Measurements from ENCODE around the gene EXOC3L2. TPM values are rescaled to one million over a fixed set of nuclear protein-coding genes. Genes with fewer than 3 reads are reported as not detected.

The EXOC3L2 gene
- total and polyA plus RNA-seq, 2 of the 8 experiments (the other 6 are each of a cell fraction or from before 2014, with no cell fraction given), result 1.4 to 1.6 TPM

GRCh38 chr19:45235485-45235884, 9.7 kb downstream of the EXOC3L2 start:
- peak overlapping the region; percentile 19; a peak in 3 of 4 replicates for H3K4me2 ChIP-seq (ENCODE audit: insufficient read depth in 1 of 2, low read depth in 2 of 2, low read length in 2 of 2)
- no peak overlapping the region for H2AFZ ChIP-seq (ENCODE audit: low read length)
- no peaks in the 10 kb centered on the region for H3K9me3 ChIP-seq (ENCODE audit: insufficient read depth in 2 of 2, low read depth in 1 of 2, low read length in 1 of 2)
- no peak overlapping the region for H3K9ac ChIP-seq (replicated peaks in 1 of 4; ENCODE audit: extremely low read depth in 1 of 4, low read depth in 3 of 4, low read length in 3 of 4)
- H3K79me1 ChIP-seq (ENCODE audit: low read depth, low read length), result no peaks in the 10 kb centered on the region
- no peak overlapping the region for H3K23ac ChIP-seq (ENCODE audit: insufficient read length)
- H3K23me2 ChIP-seq (ENCODE audit: low read depth, low read length), result peaks cover 10% of the 10 kb centered on the region; the same call in 1 of the 2 replicates
- H2BK20ac ChIP-seq (ENCODE audit: low read length), result no peak overlapping the region
- no peak overlapping the region for H2AK5ac ChIP-seq (ENCODE audit: low read depth, low read length)
- H3K4me3 ChIP-seq (ENCODE audit: extremely low read depth in 1 of 4, insufficient read depth in 2 of 4, low read depth in 3 of 4, low read length in 4 of 4), result peak overlapping the region in 1 of 4 experiments; percentile 58; a peak in 2 of 8 replicates
- 0 out of 8 replicates have a peak, but pooled peaks cover 0 to 2% (median 0%) of the 10 kb centered on the region in 4 experiments for H3K36me3 ChIP-seq (ENCODE audit: control insufficient read depth in 2 of 4, insufficient read depth in 4 of 4, low read length in 3 of 4)
- DNase-seq (ENCODE audit: low read depth in 1 of 2, low spot score in 2 of 2), result no peak
- H3K4ac ChIP-seq (replicated peaks; ENCODE audit: insufficient read length, low read depth, low read length), result no peak overlapping the region
- H2BK5ac ChIP-seq (ENCODE audit: low read depth, low read length), result no peak overlapping the region; the same call in 1 of the 2 replicates
- no peak overlapping the region for H3K56ac ChIP-seq (replicated peaks; ENCODE audit: insufficient read length, low read depth, low read length)
- WGBS, 2 experiments (ENCODE audit: extremely low coverage in 1 of 2, insufficient coverage in 1 of 2, insufficient read length in 1 of 2, insufficient replicate concordance in 2 of 2, low coverage in 1 of 2, low lambda C conversion rate in 2 of 2, missing lambda C conversion rate in 1 of 2), result 39% methylated on average over 7 of the region's 8 CpGs; no CpG with 5 or more reads in 1 of the 2 experiments
- H3K18ac ChIP-seq (ENCODE audit: extremely low read depth, low read length), result peak overlapping the region; percentile 60; the same call in 1 of the 2 replicates
- H2BK15ac ChIP-seq (ENCODE audit: low read length), result no peak overlapping the region
- no peak overlapping the region for H3K14ac ChIP-seq (ENCODE audit: insufficient read length)
- no peak overlapping the region for H2BK120ac ChIP-seq (replicated peaks; ENCODE audit: low read depth, low read length)
- no peak for FAIRE-seq
- peak overlapping the region; percentile 11; the same call in 1 of the 2 replicates for H4K8ac ChIP-seq (ENCODE audit: extremely low read depth, insufficient read depth, low read length)
- H3K4me1 ChIP-seq (replicated peaks in 1 of 4; ENCODE audit: control insufficient read depth in 3 of 4, insufficient read depth in 4 of 4, low read length in 3 of 4), result peaks cover 0 to 8% (median 5%) of the 10 kb centered on the region in 4 experiments; a peak in 4 of 7 replicates
- ChIA-PET POLR2A (ENCODE audit: partially characterized antibody) (interaction anchor here (1.2 kb wide), 1 partner anchor 158 kb away, joined by 4 read pairs; no protein-coding TSS in a partner anchor), CTCF (ENCODE audit: partially characterized antibody) (no interaction called here)
- H4K91ac ChIP-seq (replicated peaks; ENCODE audit: insufficient read length, low read length), result no peak overlapping the region
- H2BK12ac ChIP-seq (ENCODE audit: low read depth, low read length), result 0 out of 2 replicates have a peak overlapping the region, but pooled peaks have one; percentile 60
- H4K5ac ChIP-seq (ENCODE audit: insufficient read length, low read depth, low read length), result no peak overlapping the region
- no peak overlapping the region for H3K27ac ChIP-seq (ENCODE audit: low read depth, low read length)
- H3K27me3 ChIP-seq (replicated peaks in 1 of 4; ENCODE audit: control insufficient read depth in 3 of 4, extremely low read depth in 1 of 4, insufficient read depth in 3 of 4, low read length in 3 of 4), result peaks cover 26 to 51% (median 44%) of the 10 kb centered on the region in 4 experiments
- no peak for TF ChIP-seq SP4 (IDR thresholded peaks at IDR 0.05; ENCODE audit: low read length)
- no peak for TF ChIP-seq POLR2AphosphoS5 (IDR thresholded peaks at IDR 0.05; ENCODE audit: low read depth, low read length)
- TF ChIP-seq ASH2L (IDR thresholded peaks at IDR 0.05; ENCODE audit: low read length), result no peak
- TF ChIP-seq BRCA1 (IDR thresholded peaks at IDR 0.05; ENCODE audit: low read depth, low read length), result no peak
- no peak for TF ChIP-seq NRF1 (IDR thresholded peaks at IDR 0.05; ENCODE audit: low read depth, low read length)
- no peak for TF ChIP-seq HDAC6 (IDR thresholded peaks at IDR 0.05; ENCODE audit: low read depth, low read length)
- TF ChIP-seq ZNF274 (IDR thresholded peaks at IDR 0.05; ENCODE audit: borderline replicate concordance, extremely low read depth, low read length), result no peak
- no peak for TF ChIP-seq MAX (IDR thresholded peaks at IDR 0.05)
- TF ChIP-seq TBP (IDR thresholded peaks at IDR 0.05; ENCODE audit: low read depth, low read length), result no peak
- no peak for TF ChIP-seq CREB1 (IDR thresholded peaks at IDR 0.05)
- TF ChIP-seq NANOG (IDR thresholded peaks at IDR 0.05; ENCODE audit: insufficient read depth, low read depth, low read length, poor library complexity, severe bottlenecking), result no peak
- TF ChIP-seq POLR2A (IDR thresholded peaks at IDR 0.05; ENCODE audit: control extremely low read depth in 1 of 2, low read depth in 2 of 2, low read length in 2 of 2), result no peak
- TF ChIP-seq CTBP2 (IDR thresholded peaks at IDR 0.05; ENCODE audit: borderline replicate concordance, insufficient read depth, insufficient read length, low read length), result no peak
- no peak for TF ChIP-seq GTF2F1 (IDR thresholded peaks at IDR 0.05; ENCODE audit: borderline replicate concordance, low read depth, low read length)
- no peak for TF ChIP-seq CBX5 (IDR thresholded peaks at IDR 0.05; ENCODE audit: low read depth, low read length)
- H3K79me2 ChIP-seq (ENCODE audit: control insufficient read depth in 1 of 2, insufficient read depth in 2 of 2, low read length in 2 of 2), result no peaks in the 10 kb centered on the region
- peaks cover 0 to 3% of the 10 kb centered on the region in 2 experiments for H4K20me1 ChIP-seq (replicated peaks in 1 of 2; ENCODE audit: control insufficient read depth in 1 of 2, insufficient read depth in 2 of 2, low read length in 2 of 2)

Measured in H1 (cell line).